GM12878 (cell line): ENCODE results near the gene CNOT8. TPM values are rescaled to one million over a fixed set of nuclear protein-coding genes. Genes with fewer than 3 reads are reported as not detected.

Experiments
- ATAC-seq: fragments of 200-7000 bp; cut with Tn5 transposase; 3 replicates; pipeline ENCODE4 v1.9.1; 2020; ENCODE audit warnings: mild to moderate bottlenecking, moderate library complexity
- BruUV-seq: library from RNA; stranded (reverse); fragments of 400-500 nt; replicated peaks from 2 replicates; lab custom pipeline; 2021; lab: Mats Ljungman, UMichigan
- CTCF ChIA-PET: fragments of 300-600 bp; sonication (Branson Sonifier 250); formaldehyde crosslinking; extraction: SDS; loops from one replicate; lab custom pipeline; 2021; ENCODE audit warnings: inconsistent platforms; lab: Yijun Ruan, JAX
- POLR2A ChIA-PET: fragments of 350-600 bp; formaldehyde crosslinking; extraction: SDS; loops from one replicate; lab custom pipeline; 2021; ENCODE audit warnings: inconsistent platforms; lab: Charles Lee
- RAD21 ChIA-PET: fragments of 300-600 bp; sonication (Branson Sonifier 250); formaldehyde crosslinking; loops from one replicate; lab custom pipeline; 2023; ENCODE audit warnings: antibody characterized with exemption; ENCODE audit not compliant: unreplicated experiment; lab: Charles Lee
- SMC1A ChIA-PET: fragments of 300-600 bp; sonication (Branson Sonifier 250); formaldehyde crosslinking; loops from one replicate; lab custom pipeline; 2023; ENCODE audit not compliant: unreplicated experiment, uncharacterized antibody; lab: Charles Lee
- DNase-seq: peaks from one replicate; pipeline ENCODE4 v3.0.0-alpha.2; 2011; ENCODE audit warnings: low read depth, low spot score
- FAIRE-seq: peaks from 3 replicates; lab custom pipeline; 2011; peaks lifted over from hg19 to GRCh38; lab: Jason Lieb, UNC
- H2AFZ ChIP-seq: 2 replicates; pipeline ENCODE4 v1.6.0; 2011; ENCODE audit warnings: low read depth, low read length, control low read depth; ENCODE audit not compliant: control insufficient read depth
- H3K27ac ChIP-seq: 2 replicates; pipeline ENCODE4 v1.5.1; 2011; ENCODE audit warnings: control low read depth; ENCODE audit not compliant: control insufficient read depth, insufficient read depth
- H3K27me3 ChIP-seq, 2 experiments: replicated peaks in 1 of 2; 2 replicates each; pipeline versions ENCODE4 v1.6.0 to v1.6.1; 2011; ENCODE audit warnings: low read length in 1 of 2; ENCODE audit not compliant: control insufficient read depth in 2 of 2, insufficient read depth in 2 of 2
- H3K36me3 ChIP-seq, 2 experiments: 2 replicates each; pipeline ENCODE4 v1.5.1; 2011; ENCODE audit warnings: low read length in 1 of 2; ENCODE audit not compliant: control insufficient read depth in 2 of 2, insufficient read depth in 2 of 2
- H3K4me1 ChIP-seq: 2 replicates; pipeline ENCODE4 v1.6.1; 2011; ENCODE audit warnings: mild to moderate bottlenecking, low read length, moderate library complexity, mixed read lengths; ENCODE audit not compliant: control insufficient read depth, insufficient read depth
- H3K4me2 ChIP-seq: 2 replicates; pipeline ENCODE4 v1.6.0; 2011; ENCODE audit warnings: control low read depth; ENCODE audit not compliant: control insufficient read depth, insufficient read depth
- H3K4me3 ChIP-seq: fragments of 200-600 bp; sonication (generic); 2 replicates; pipeline ENCODE4 v1.5.1; 2016
- H3K79me2 ChIP-seq: 2 replicates; pipeline ENCODE4 v1.6.0; 2011; ENCODE audit warnings: low read length; ENCODE audit not compliant: control insufficient read depth, insufficient read depth
- H3K9ac ChIP-seq: 2 replicates; pipeline ENCODE4 v1.8.0; 2011; ENCODE audit warnings: low read length, control low read depth, mixed read lengths; ENCODE audit not compliant: control insufficient read depth, insufficient read depth
- H3K9me3 ChIP-seq: replicated peaks from 3 replicates; pipeline ENCODE4 v1.5.1; 2011; ENCODE audit warnings: mild to moderate bottlenecking, low read length; ENCODE audit not compliant: control insufficient read depth, insufficient read depth
- H4K20me1 ChIP-seq: 2 replicates; pipeline ENCODE4 v1.6.0; 2011; ENCODE audit not compliant: control insufficient read depth, insufficient read depth
- BHLHE40 ChIP-seq, 2 experiments: fragments of 450-650 bp in 1 of 2; IDR thresholded peaks; 2 replicates each; pipeline ENCODE4 v1.6.1; 2011 to 2017; ENCODE audit warnings: low read depth in 2 of 2, borderline replicate concordance in 1 of 2, improper control_type of control experiment in 1 of 2, low read length in 1 of 2, mild to moderate bottlenecking in 1 of 2
- BRCA1 ChIP-seq: IDR thresholded peaks from 2 replicates; pipeline ENCODE4 v1.6.1; 2011; ENCODE audit warnings: low read depth, low read length, improper control_type of control experiment
- CBX5 ChIP-seq: sonication (generic); IDR thresholded peaks from 2 replicates; pipeline ENCODE4 v1.6.1; 2016; ENCODE audit warnings: low read depth, moderate library complexity, mild to moderate bottlenecking, inconsistent platforms
- CREB1 ChIP-seq: IDR thresholded peaks from 2 replicates; pipeline ENCODE4 v1.6.1; 2012; ENCODE audit warnings: low read depth, mild to moderate bottlenecking, inconsistent platforms
- JUNB ChIP-seq: IDR thresholded peaks from 2 replicates; pipeline ENCODE4 v1.6.1; 2016; ENCODE audit warnings: antibody characterized with exemption, mild to moderate bottlenecking
- MEF2B ChIP-seq: fragments of 450-650 bp; IDR thresholded peaks from 2 replicates; pipeline ENCODE4 v1.6.1; 2018; ENCODE audit warnings: mild to moderate bottlenecking, moderate library complexity; ENCODE audit not compliant: partially characterized antibody, poor library complexity, severe bottlenecking
- MTA2 ChIP-seq: fragments of 450-650 bp; IDR thresholded peaks from 2 replicates; pipeline ENCODE4 v1.6.1; 2016; ENCODE audit warnings: low read depth, mild to moderate bottlenecking, moderate library complexity
- NBN ChIP-seq: fragments of 450-650 bp; IDR thresholded peaks from 2 replicates; pipeline ENCODE4 v1.6.1; 2016
- POU2F2 ChIP-seq: IDR thresholded peaks from 3 replicates; pipeline ENCODE4 v1.6.1; 2011; ENCODE audit warnings: low read depth, mild to moderate bottlenecking, low read length, borderline replicate concordance
- SUPT20H ChIP-seq: IDR thresholded peaks from 2 replicates; pipeline ENCODE4 v1.6.1; 2011; ENCODE audit warnings: low read depth, mild to moderate bottlenecking, low read length, moderate library complexity, borderline replicate concordance; ENCODE audit not compliant: control insufficient read depth
- USF2 ChIP-seq: IDR thresholded peaks from 2 replicates; pipeline ENCODE4 v1.6.1; 2011; ENCODE audit warnings: low read depth, low read length, improper control_type of control experiment, borderline replicate concordance
- YY1 ChIP-seq: IDR thresholded peaks from 2 replicates; pipeline ENCODE4 v1.6.1; 2011; ENCODE audit warnings: low read depth, mild to moderate bottlenecking, low read length
- ZBTB11 ChIP-seq: fragments of 450-650 bp; formaldehyde crosslinking; IDR thresholded peaks from 2 replicates; pipeline ENCODE4 v1.5.0; 2022; ENCODE audit warnings: mild to moderate bottlenecking, missing genetic modification characterization
- ZNF217 ChIP-seq: fragments of 450-650 bp; IDR thresholded peaks from 2 replicates; pipeline ENCODE4 v1.6.1; 2017; ENCODE audit warnings: antibody characterized with exemption, mild to moderate bottlenecking
- ZNF24 ChIP-seq: fragments of 450-650 bp; IDR thresholded peaks from 2 replicates; pipeline ENCODE4 v1.6.1; 2017; ENCODE audit warnings: antibody characterized with exemption, mild to moderate bottlenecking
- WGBS: methylation state at CpG from one replicate; pipeline ENCODE4 v1.1.6; 2016; ENCODE audit warnings: low lambda C conversion rate; ENCODE audit not compliant: insufficient replicate concordance, insufficient coverage; ENCODE audit errors: missing lambda C conversion rate; 5-methylcytosine and 5-hydroxymethylcytosine counted together
- in situ Hi-C: fragments of 300-500 bp; cut with MboI; formaldehyde crosslinking; loops from 9 replicates; pipeline ENCODE4 v1.14.3; 2018; ENCODE audit warnings: mixed read lengths
- intact Hi-C: fragments of 100-400 bp; cut with micrococcal nuclease; formaldehyde crosslinking; loops from one replicate; pipeline ENCODE4 v1.14.2; 2022; ENCODE audit not compliant: unreplicated experiment
- polyA plus RNA-seq, 11 experiments: library from polyadenylated mRNA; depleted of rRNA in 4 of 11; unstranded in 6 of 11; stranded (reverse) in 5 of 11; fragments of >200 nt; fragmentation: Nextera tagmentation in 4 of 11; fragmentation: Illumina TruSeq in 1 of 11; extraction: Ambion mirVana in 4 of 11; extraction: Trizol in 1 of 11; gene quantifications; 1 replicate in 1 of 11; 2 replicates in 10 of 11; pipeline versions ENCODE4 v1.2.1 to v1.2.3, GENCODE V29; 2011 to 2016; ENCODE audit warnings: inconsistent platforms in 2 of 11, missing spikeins in 2 of 11, low read depth in 1 of 11
- total RNA-seq, 4 experiments: library from RNA; depleted of rRNA in 3 of 4; stranded (reverse); fragments of >200 nt in 3 of 4; fragmentation: Illumina TruSeq in 1 of 4; extraction: Trizol in 1 of 4; gene quantifications; 2 replicates each; pipeline versions ENCODE4 v1.2.1 to v1.2.3, GENCODE V29; 2013 to 2021

Gene CNOT8
- total and polyA plus RNA-seq, 10 of the 15 experiments (the other 5 are each of a cell fraction or from before 2014, with no cell fraction given), result 13.2 to 57.1 (median 39.0) TPM

- ChIA-PET SMC1A (no interaction called here), CTCF (interaction anchor here (0.6 kb wide), 2 partner anchors 18 to 402 kb away, joined by 3 to 5 read pairs; no protein-coding TSS in a partner anchor), POLR2A (interaction anchor here (0.6 kb wide), 1 partner anchor 92 kb away, joined by 3 read pairs; no protein-coding TSS in a partner anchor), RAD21 (no interaction called here)
- H3K36me3 ChIP-seq, result peaks cover 1 to 4% of the 10 kb centered on the region in 2 experiments
- peak overlapping the region; percentile 77 for H3K4me2 ChIP-seq
- H3K4me1 ChIP-seq, result peaks cover 17% of the 10 kb centered on the region
- no peaks in the 10 kb centered on the region; the same call in 1 of the 2 replicates for H4K20me1 ChIP-seq
- BruUV-seq, result no TSS peak
- TF ChIP-seq SUPT20H (no peak), ZBTB11 (no peak), USF2 (no peak), CREB1 (no peak), POU2F2 (no peak), CBX5 (no peak), MTA2 (no peak), ZNF217 (no peak), BHLHE40 (IDR thresholded peaks at IDR 0.05; ENCODE audit: borderline replicate concordance in 1 of 2, low read depth in 2 of 2, low read length in 1 of 2) (no peak), NBN (no peak), ZNF24 (no peak), BRCA1 (no peak), YY1 (no peak), JUNB (no peak), MEF2B (no peak)
- H2AFZ ChIP-seq, result no peak overlapping the region
- no peak overlapping the region for H3K9ac ChIP-seq
- no peaks in the 10 kb centered on the region for H3K27me3 ChIP-seq
- H3K27ac ChIP-seq, result no peak overlapping the region
- H3K79me2 ChIP-seq, result peaks cover 53% of the 10 kb centered on the region
- intact Hi-C loops, result loop anchor here (5.0 kb wide), 1 partner anchor 210 kb away; no protein-coding TSS in a partner anchor
- 74% methylated on average over 8 of the region's 8 CpGs for WGBS
- in situ Hi-C loops, result loop anchor here (5.0 kb wide), 1 partner anchor 110 kb away; no protein-coding TSS in a partner anchor
- FAIRE-seq (no peak), DNase-seq (no peak), ATAC-seq (no peak)
- H3K4me3 ChIP-seq, result peak overlapping the region; percentile 12; the same call in 1 of the 2 replicates
- no peaks in the 10 kb centered on the region for H3K9me3 ChIP-seq
Measured at GRCh38 chr5:154861946-154862345, 3.5 kb downstream of the CNOT8 start.
